HG02798 (cell line): Measurements from ENCODE around the gene INCA1.

Source experiments
- ATAC-seq: cut with Tn5 transposase; IDR thresholded peaks from one replicate; pipeline ENCODE4 v1.9.1; 2021; ENCODE audit warnings: mild to moderate bottlenecking; ENCODE audit not compliant: unreplicated experiment, poor library complexity

Gene INCA1

GRCh38 chr17:4950075-4950745 lies 47.1 kb downstream of the INCA1 start:
- ATAC-seq = peak; percentile 9

GRCh38 chr17:4949321-4950074 lies 47.8 kb downstream of the INCA1 start:
- ATAC-seq = peak; percentile 32

GRCh38 chr17:4948931-4949320 lies 48.4 kb downstream of the INCA1 start:
- ATAC-seq = peak; percentile 50

- ATAC-seq = peak; percentile 20
Observed at GRCh38 chr17:4948166-4948930, 49.0 kb downstream of the INCA1 start, which contains the start of gene PFN1. Gene PFN1 (minus strand): TSS chr17:4948530. CDS start chr17:4948394, 136 bp downstream.

GRCh38 chr17:4947411-4948165 lies 49.7 kb downstream of the INCA1 start:
- peak; percentile 20 for ATAC-seq

- no peak for ATAC-seq
Observed at GRCh38 chr17:4947010-4947410, 50.3 kb downstream of the INCA1 start.

GRCh38 chr17:4946312-4946976 lies 50.9 kb downstream of the INCA1 start:
- ATAC-seq = no peak

GRCh38 chr17:4945944-4946280 lies 51.4 kb downstream of the INCA1 start:
- no peak for ATAC-seq

- peak; percentile 28 for ATAC-seq
Observed at GRCh38 chr17:4945176-4945943, 52.0 kb downstream of the INCA1 start.

GRCh38 chr17:4944554-4945175 lies 52.7 kb downstream of the INCA1 start:
- no peak for ATAC-seq

- ATAC-seq = no peak
Observed at GRCh38 chr17:4944163-4944553, 53.2 kb downstream of the INCA1 start.

GRCh38 chr17:4942760-4943508 lies 54.4 kb downstream of the INCA1 start:
- no peak for ATAC-seq

GRCh38 chr17:4941319-4941610 lies 56.1 kb downstream of the INCA1 start:
- ATAC-seq = no peak

GRCh38 chr17:4940555-4941318 lies 56.6 kb downstream of the INCA1 start:
- ATAC-seq = no peak

GRCh38 chr17:4939796-4940554 lies 57.3 kb downstream of the INCA1 start, which contains the start of the genes RNF167 and SLC25A11:
Gene RNF167 (plus strand): TSS chr17:4940268. CDS start chr17:4940910, 642 bp downstream.
Gene SLC25A11 (minus strand): TSS chr17:4940046. CDS start chr17:4939910, 136 bp downstream.
- peak; percentile 86 for ATAC-seq

- ATAC-seq = no peak
Observed at GRCh38 chr17:4939546-4939795, 57.9 kb downstream of the INCA1 start.
